ENCODE results near the gene CDYL2.

GRCh38 chr16:80606221-80606766, 198.1 kb downstream of the CDYL2 start:
- TF ChIP-seq CTCF (conservative IDR thresholded peaks at IDR 0.05; ENCODE audit: low read depth, low read length) (no peak), EZH2 (IDR thresholded peaks at IDR 0.05; ENCODE audit: low read length, unreplicated experiment) (no peak), EZH2phosphoT487 (IDR thresholded peaks at IDR 0.05; ENCODE audit: borderline replicate concordance, low read length) (no peak)
